HG03460 (cell line): Measurements from ENCODE around the gene C4orf51.

ENCODE experiments used
- ATAC-seq: cut with Tn5 transposase; IDR thresholded peaks from one replicate; pipeline ENCODE4 v1.9.1; 2021; ENCODE audit not compliant: unreplicated experiment

C4orf51 gene

DNA sequence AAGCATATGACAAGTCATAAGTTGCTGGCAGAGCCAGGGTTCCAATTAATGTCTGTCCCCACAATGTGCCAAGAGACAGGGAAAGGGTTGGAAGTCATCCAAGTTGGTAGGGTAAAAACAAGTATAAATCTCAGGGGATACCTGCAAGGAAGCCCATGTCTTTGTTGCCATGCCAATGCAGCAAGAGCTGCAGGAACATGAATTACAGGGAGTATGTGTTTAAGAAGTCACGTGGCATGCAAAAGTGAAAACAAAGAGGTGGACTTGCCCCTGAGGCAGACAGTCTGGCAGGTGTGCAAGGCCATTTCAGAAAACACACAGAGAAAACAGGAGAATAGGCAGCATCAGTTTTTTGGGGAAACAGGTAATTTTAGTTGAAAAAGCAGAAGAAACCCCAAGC, 29.4 kb downstream of the C4orf51 start:
- ATAC-seq: no peak

DNA sequence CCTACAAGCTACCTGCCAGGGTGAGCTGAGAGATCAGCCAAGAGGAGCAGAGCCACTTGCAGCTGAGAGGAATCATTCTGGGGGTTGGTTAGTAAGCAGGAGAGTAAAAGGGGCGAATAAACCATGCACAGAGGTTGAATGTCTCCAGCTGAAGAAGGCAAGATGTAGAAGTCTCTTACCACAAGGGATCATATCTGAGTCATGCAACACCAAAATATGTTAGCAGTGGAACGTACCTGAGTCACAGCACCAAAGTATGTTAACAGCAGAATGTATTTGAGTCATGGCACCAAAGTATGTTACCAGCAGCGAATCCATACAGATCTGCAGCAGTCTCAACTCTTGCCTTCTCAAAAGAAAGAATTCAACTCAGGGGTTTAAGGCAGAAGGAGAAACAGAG, 29.9 kb downstream of the C4orf51 start:
- no peak for ATAC-seq

DNA sequence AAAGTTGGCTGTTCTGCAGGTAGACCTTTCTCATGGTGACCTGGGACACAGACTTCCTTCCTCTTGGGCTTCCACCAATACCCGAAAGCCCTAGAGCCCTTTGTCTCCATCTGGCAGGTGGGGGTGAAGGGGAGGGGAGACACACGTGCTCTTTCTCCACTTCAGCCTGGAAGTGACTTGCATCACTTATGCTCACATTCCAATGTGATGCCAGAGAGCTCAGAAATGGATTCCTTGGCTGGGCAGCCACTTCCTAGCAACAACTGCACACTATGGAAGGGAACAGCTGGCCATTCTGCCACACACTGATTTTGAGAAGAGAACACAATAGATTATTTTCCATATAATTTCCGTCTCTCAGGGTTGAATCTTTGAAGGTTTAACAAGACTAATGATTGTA, 36.3 kb downstream of the C4orf51 start:
- no peak for ATAC-seq

DNA sequence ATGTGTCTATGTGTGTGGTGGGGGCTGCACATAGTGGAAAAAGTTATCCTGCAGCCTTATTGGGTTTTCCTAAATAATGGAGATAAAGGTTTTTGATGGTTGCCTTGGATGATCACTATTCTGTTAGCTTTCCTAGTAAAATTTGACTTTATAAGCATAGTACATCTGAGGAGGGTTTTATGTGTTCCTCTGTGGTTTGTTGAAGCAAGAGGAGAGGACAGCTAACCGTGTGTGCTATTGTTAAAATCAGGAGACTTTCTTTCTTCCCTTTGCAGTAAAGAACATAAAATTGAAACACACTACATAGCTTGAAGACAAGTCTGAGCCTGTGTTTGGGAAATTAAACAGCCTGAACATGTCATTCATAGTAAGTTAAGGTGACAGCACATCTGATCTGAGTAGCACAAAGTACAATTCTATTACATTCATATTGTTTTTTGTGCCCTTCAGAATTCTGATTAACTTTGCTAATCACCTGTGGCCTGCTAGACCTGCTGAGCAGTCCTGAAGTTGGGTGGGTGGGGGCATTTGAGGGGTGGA, 36.8 kb downstream of the C4orf51 start:
- no peak for ATAC-seq

DNA sequence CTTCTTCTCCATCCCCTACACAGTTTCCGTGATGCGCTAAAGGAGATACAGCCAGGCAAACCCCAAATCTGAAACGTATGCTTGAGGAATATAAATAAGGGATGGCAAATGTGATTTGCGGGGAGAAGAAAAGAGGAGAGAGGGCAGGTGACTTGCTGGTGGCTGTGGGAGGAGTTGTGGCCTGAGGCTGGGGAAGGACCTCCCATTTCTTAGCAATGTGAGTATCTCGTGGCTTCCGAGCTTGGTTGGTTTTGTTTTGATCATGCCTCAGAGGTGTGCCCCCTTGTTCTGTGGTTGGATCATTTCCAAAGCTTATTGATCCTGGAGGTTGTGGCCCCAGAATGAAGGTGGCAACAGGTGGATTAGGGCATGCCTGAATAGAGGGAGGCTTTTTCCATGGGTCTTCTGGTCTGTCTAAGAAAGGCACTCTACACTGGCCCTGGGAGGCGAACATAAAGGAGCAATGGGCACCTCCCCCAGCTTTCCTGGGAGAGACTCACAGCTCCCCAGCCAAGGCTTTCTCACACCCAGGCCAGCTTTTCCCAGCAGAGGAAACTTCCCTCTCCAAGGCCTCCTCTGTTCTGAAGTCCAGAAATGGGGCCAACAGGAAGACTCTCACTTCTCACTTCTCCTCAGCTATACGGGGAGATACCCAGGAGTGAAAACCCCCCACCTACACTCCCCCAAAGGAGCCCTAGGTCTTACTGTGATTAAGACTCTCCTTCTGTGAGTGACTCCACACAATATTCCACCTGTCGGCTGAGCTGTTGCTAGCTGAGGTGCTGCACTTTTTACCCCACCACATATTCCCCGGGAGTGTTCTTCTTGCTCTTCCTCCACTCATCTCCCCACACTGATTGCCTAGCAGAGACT, 40.0 kb downstream of the C4orf51 start:
- ATAC-seq: peak; percentile 74

DNA sequence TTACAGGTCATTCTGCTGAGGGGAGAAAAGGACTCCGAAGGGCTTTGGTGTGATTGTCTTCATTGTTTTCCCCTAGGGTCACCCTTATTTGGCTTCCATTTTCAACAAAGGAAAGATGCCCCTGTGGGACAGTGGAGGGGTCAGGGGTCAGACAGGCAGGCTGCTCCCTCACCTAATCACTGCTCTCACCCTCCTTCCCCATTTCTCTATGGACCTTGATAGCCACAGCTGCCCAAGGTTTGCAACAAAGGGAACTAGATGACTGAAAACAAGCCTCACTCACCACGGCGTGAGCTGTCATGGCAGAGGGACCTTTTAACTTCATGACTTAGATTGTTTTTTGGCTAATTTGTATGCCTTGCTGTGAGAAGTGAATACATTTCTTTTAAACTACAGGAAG, 40.7 kb downstream of the C4orf51 start:
- no peak for ATAC-seq

DNA sequence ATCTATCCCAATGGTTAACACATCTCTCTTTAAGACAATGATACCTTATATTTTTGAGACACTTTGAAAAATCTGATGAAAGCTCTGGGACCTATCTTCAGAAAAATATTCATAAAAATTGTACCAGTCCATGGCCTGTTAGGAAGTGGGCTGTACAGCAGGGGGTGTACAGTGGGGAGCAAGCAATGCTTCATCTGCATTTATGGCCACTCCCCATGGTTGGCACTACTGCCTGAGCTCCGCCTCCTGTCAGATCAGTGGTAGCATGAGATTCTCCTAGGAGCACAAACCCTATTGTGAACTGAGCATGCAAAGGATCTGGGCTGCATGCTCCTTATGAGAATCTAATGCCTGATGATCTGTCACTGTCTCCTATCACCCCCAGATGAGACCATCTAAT, 42.6 kb downstream of the C4orf51 start:
- ATAC-seq: no peak

DNA sequence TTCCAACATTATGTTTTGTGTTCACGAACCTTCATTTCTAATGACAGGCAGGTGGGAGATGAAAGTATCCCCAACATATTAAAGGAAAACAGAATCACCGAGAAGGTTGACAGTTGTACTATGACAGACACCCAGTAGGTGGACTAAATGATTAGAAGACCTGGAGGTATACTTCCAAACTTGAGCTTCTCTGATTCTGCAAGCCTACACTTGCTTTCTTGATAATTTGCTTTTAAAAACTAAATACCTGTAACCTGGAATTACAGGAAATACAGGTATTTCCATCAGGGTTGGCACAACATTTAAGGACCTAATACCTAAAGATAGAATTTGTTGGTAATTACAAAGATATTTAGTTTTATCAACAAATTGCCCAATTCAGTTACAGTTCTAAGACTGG, 43.4 kb downstream of the C4orf51 start:
- no peak for ATAC-seq

DNA sequence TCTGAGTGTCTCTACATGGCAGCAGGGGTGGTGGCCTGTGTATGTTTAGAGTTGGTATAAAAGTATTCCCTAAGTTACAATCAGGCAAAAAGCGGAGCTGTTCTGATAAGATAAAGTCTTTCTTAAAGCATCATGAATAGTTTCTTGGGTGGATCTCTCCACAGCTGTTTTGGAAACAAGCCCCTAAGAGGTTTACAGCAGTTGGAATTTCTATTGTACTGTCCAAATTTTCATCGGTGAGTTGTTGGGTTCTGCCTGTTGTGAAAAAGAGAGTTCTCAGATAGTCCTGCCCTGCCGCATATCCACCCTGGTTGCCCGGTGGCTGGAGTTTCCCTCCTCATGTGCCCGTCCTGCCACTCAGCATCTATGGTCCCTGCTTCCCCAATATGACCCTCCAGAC, 50.1 kb downstream of the C4orf51 start:
- no peak for ATAC-seq

DNA sequence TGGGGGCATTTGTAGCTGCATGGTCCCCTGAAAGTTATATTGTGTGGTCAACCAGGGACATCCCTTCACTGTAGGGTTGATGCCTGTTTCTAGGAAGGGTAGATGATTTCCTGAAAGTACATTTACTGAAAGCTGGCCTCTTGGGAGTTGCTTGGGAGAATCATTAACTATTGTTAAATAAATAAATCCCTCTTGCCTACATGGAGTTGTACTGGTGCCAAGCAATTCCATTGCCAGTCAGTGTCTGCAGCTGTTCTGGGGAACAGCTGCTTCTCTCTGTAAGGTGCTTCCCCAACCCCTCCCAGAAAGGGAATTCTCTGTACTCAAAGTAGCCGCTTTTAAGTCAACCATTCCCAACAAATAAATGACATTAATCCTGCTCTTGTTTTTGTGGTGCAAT, 51.1 kb downstream of the C4orf51 start:
- ATAC-seq: no peak

DNA sequence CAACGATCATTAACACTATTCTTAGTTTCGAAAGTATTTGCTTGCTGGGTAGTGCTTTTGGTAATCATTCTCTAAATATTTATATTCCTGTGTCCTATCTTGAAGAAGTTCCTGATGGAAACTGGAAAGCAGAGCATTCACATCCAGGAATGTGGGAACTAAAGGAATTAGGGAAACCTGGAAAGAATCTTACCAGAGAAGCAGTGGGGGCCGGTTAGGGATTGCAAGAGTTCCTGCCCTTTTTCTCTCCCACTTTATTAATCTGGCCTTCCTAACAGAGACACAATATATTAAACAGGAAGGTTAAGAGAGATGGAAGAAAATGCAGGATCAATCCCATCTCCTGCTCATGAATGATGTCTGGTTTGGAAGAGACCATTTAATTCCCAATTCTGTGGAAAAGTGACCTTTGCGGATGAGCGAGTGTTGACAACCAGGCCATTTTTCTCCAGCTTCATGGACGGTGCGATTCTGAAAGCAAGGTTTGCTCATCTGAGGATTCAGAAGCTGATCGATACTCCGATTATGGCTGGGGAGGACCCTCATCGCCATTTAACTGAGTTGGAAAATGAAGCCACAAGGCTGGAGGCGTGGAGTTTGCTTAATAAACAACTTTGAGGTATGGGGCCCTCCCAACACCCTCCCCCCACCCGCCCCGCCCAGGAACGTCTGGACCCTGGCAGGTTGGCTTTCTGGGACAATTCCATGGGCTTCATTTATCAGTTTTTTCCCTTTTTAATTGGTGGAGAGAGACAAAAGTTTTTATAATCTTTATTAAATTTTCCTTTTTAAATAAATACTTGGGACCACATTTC, 52.3 kb downstream of the C4orf51 start:
- ATAC-seq: no peak

DNA sequence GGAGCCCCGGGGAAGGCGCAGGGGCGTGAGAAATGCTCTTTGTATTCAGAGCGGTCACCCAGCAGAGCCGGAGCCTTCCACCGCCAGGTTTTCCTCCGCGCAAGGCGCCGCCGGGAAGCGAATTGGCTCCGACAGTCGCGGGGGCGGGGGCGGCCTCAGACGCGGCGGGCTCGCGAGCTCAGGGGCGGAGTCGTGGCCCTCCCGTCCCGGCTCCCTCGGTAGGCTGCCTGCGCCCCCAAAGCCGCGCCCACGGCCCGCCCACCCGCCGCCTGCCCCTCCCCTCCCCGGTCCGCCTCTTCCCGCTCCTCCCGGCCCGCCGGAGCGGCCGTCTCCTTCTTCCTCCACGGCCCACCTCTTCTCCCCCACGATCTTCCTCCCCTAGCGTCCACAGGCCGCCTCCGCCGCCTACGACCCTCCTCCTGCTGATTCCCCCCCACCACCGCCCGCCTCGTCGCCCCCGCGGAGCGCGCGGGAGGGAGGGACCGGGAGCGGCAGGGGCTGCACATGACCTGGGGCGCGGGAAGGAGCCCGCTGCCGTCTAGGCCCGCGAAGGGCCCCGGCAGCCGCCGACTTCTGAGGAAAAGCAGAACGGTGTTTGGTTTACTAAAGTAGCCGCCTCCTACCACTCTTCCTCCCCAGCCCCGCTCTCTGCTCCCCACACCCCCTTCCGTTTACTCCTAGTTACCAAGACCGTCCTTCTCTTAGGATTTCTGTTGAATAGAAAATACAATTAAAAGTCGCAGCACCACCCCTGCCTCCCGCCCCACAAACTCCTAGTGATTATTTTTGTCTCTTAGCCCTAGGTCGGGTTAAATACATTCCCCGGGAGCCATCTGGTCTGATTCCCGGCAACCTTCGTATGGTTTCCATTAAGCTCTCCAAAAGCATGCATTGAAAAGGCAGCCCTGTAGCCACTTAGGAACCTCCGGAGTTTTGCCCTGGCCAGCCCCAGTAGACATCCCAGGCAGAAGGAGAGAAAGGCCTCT, 53.2 kb downstream of the C4orf51 start:
- peak; percentile 91 for ATAC-seq

DNA sequence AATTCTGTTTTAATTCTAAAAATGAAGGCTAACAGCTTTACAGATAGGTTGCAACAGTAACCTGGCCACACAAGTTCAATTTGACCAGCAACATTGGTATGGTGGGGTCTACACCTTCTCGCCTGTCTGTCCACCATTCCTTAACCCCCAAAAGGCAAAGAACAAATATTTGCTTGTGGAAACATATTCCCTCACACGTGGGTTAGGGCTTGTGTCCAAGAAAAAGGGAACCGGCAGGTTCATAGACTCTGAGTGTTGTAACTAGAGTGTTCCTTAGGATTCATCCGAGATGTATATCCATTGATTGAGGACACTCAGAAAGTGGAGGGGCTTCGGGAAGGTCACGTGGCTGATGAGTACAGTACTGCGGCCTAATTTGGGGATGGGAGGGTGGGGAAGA, 54.1 kb downstream of the C4orf51 start:
- no peak for ATAC-seq

DNA sequence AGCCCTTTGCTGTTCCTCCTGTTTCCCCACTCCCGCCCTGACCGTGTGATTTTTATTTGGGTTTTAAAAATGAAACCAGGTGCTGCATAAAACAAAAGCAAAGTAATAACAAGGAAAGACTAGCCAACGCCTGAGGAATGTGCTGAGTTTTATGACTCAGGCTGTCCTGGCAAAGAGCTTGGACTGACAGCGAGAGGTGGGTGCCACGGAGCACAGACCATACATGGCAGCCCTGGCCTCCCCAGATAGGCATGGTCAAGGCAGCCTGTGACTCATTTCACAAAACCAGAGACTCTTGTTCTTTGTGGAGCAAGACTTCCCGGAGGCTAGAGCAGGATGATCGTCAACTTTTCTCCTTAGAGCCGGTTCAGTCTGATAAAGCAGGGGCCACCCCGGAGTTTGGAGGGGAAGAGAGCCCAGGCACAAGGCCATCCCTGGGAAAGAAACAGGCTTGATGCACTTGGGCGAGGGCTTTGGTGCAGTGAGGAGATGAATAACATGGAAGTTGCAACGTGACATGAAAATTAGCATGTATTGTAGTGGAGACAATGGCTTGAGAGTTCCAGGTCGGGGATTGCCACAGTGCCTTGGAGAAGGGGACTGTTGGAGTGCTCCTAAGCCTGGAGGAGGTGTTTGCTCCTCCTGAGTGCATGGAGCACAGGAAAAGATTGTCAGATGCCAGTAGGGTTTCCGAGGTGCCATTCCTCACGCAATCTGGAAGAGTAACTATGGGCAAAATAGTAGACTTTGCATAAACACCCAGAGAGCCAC, 54.8 kb downstream of the C4orf51 start:
- no peak for ATAC-seq

DNA sequence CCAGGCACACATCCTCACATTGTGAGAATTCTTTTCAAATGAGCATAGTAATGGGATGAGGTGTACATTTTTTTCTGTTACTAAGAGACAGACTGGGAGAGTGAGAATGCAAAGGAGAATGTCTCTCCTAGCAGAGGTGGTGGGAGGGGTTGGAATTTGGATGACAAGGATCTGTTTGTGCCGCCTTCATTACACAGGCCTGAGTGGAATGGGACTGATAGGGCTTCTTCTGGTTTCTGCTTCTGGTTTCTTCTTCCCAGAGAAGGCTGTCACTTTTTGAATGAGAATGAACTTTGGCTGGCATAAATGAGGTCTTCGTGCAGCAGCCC, 55.4 kb downstream of the C4orf51 start:
- ATAC-seq: no peak

DNA sequence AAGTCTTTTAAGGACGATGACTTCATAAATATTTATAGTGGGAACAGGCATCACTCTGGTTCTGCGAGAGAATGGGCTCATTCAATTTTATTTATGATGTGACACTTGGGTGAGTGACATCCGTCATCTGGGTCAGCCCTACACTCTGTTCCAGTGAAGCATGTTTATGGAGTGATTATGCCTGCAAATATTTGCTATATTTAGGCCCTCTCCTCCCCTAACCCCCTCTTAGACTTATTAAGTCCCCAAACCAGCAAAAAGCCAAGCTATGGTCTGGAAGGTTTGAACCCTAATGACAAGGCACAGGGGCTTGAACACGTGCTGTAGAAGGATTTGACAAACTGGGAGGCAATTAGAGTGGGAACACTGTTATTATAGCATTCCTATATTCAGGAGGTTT, 55.9 kb downstream of the C4orf51 start:
- no peak for ATAC-seq

DNA sequence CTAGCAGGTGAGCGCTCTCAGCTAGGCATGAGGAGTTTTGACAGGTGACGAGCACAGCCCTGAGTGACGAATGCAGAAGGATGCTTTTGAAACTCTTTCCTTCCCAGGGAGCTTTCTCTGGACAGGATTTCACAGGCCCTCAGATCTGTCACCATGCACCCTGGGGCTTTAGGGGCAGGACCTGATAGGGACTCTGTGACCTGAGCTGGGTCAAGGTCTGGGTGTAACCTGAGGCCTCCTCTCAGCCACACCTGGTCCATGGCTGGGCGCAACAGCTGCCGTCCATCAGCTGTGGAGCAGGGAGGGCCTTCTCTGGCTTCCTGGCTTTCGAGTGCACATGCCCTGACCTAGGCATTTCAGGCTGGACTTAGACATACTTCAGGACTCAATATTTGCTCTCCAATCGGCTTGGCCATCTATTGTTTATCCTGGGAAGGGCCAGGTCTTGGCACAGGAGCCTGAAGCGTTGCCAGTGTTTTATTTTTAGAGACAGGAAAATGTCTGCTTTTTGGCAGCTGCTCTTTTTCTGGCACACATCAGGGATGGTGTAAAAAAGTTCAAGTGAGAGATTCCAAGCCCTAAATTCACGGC, 56.4 kb downstream of the C4orf51 start:
- ATAC-seq: no peak

DNA sequence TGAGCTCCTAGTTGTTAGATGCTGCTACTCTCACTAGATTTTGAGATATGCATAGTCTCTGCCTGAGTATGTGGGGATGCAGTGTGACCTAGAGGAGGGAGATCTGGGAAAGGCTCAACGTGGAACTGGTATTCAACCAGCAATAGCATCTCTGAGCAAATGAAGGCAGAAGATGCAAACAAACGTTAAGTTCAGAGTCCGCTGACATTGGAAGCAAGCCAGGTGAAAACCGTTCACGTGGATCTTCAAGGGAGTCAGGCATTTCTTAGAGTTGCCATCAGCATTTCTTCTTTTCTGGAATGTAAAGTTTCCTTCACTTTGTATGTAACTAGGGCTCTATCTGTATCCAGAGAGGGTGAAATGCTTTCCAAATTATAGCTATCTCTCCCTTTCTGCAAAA, 59.9 kb downstream of the C4orf51 start:
- ATAC-seq: no peak

DNA sequence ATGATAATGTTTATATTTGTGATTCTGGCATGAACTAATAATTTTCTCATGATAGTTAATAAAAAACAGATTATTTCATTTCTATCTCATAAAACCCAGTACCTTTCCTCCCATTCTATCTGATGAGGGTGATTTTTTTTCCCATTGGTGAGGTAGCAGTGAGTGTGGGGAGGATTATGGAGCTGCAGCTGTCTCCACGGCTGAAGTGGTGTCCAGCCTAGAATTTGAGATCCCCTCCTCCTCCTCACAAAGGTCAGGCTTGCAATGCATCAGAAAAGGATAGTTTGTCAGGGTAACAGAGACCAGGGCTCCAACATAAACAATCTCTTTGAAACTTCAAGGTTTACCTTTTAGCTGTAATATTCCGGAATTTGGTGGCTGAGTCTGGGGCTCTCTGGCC, 60.9 kb downstream of the C4orf51 start:
- no peak for ATAC-seq

DNA sequence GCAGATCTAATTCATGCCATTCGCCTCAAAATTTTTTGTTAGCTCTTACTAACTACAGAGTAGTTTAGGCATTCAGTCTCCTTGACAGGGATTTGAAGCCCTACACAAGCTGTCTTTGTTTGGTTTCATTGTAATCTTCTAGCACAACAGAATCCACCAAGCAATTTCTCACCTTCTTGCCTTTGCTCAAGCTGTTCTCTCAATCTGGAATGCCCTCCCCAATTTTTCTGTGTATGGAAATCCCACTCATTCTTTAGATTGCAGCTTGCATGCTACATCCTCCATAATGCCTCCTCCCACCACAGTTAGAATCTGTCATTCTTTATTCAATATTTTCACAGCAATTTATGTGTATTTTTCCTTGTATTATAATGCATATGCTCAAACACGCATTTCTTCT, 63.7 kb downstream of the C4orf51 start:
- ATAC-seq: no peak
